Osteoblast (primary cell): ENCODE data around the gene TMTC3. TPM values are rescaled to one million over a fixed set of nuclear protein-coding genes. Genes with fewer than 3 reads are reported as not detected.

Experiments
- DNase-seq: peaks from one replicate; pipeline ENCODE4 v3.0.0; 2011; ENCODE audit warnings: low spot score, mixed read lengths; ENCODE audit not compliant: insufficient read length; ENCODE audit errors: missing footprints
- H2AFZ ChIP-seq: 2 replicates; pipeline ENCODE4 v1.6.0; 2011; ENCODE audit warnings: mild to moderate bottlenecking, low read length
- H3K27ac ChIP-seq: 2 replicates; pipeline ENCODE4 v1.5.1; 2011; ENCODE audit warnings: mild to moderate bottlenecking, low read depth, low read length, moderate library complexity
- H3K27me3 ChIP-seq: 2 replicates; pipeline ENCODE4 v1.6.0; 2012; ENCODE audit warnings: mild to moderate bottlenecking, control low read depth, inconsistent platforms, low read length, moderate library complexity; ENCODE audit not compliant: insufficient read depth
- H3K36me3 ChIP-seq: 2 replicates; pipeline ENCODE4 v1.5.1; 2011; ENCODE audit warnings: mild to moderate bottlenecking, low read length, control low read depth, moderate library complexity; ENCODE audit not compliant: insufficient read depth
- H3K4me1 ChIP-seq: 2 replicates; pipeline ENCODE4 v1.5.1; 2011; ENCODE audit warnings: mild to moderate bottlenecking, low read length, control low read depth, moderate library complexity; ENCODE audit not compliant: insufficient read depth
- H3K4me2 ChIP-seq: 2 replicates; pipeline ENCODE4 v1.6.0; 2011; ENCODE audit warnings: mild to moderate bottlenecking, low read length; ENCODE audit not compliant: insufficient read depth
- H3K4me3 ChIP-seq: fragments of 200-600 bp; sonication (generic); 3 replicates; pipeline ENCODE4 v1.5.1; 2012; ENCODE audit warnings: mild to moderate bottlenecking, low read length, inconsistent platforms; ENCODE audit not compliant: insufficient read depth
- H3K79me2 ChIP-seq: 2 replicates; pipeline ENCODE4 v1.6.0; 2012; ENCODE audit warnings: mild to moderate bottlenecking, low read length, control low read depth, inconsistent platforms; ENCODE audit not compliant: insufficient read depth
- H3K9me3 ChIP-seq: 2 replicates; pipeline ENCODE4 v1.5.1; 2011; ENCODE audit warnings: low read depth, low read length, control low read depth
- H4K20me1 ChIP-seq: 2 replicates; pipeline ENCODE4 v1.6.0; 2012; ENCODE audit warnings: mild to moderate bottlenecking, low read length, control low read depth; ENCODE audit not compliant: insufficient read depth
- CTCF ChIP-seq: IDR thresholded peaks from 2 replicates; pipeline ENCODE4 v1.5.1; 2011; ENCODE audit warnings: mild to moderate bottlenecking, low read depth, low read length, moderate library complexity; ENCODE audit errors: extremely low read depth
- total RNA-seq: library from RNA; depleted of rRNA; stranded (reverse); fragments of >200 nt; gene quantifications from 2 replicates; pipeline ENCODE4 v1.2.3, GENCODE V29; 2012

The TMTC3 gene
- total RNA-seq, 1 donor: 46.3 TPM

GRCh38 chr12:88242571-88242925, 100.4 kb downstream of the TMTC3 start:
- no peaks in the 10 kb centered on the region for H3K9me3 ChIP-seq

GRCh38 chr12:88242939-88243338, 100.8 kb downstream of the TMTC3 start:
- Histone ChIP-seq H4K20me1 (no peaks in the 10 kb centered on the region), H3K4me3 (no peak overlapping the region), H3K79me2 (no peaks in the 10 kb centered on the region), H2AFZ (peak overlapping the region; percentile 3), H3K27me3 (no peaks in the 10 kb centered on the region), H3K4me2 (peak overlapping the region; percentile 56), H3K4me1 (peaks cover 41% of the 10 kb centered on the region), H3K36me3 (no peaks in the 10 kb centered on the region), H3K9me3 (no peaks in the 10 kb centered on the region), H3K27ac (peak overlapping the region; percentile 84)
- DNase-seq: no peak
- TF ChIP-seq CTCF: no peak

More at GRCh38 chr12:88242571-88242925, 100.4 kb downstream of the TMTC3 start:
- Histone ChIP-seq H3K36me3 (no peaks in the 10 kb centered on the region), H3K27ac (peak overlapping the region; percentile 84), H3K27me3 (no peaks in the 10 kb centered on the region), H3K4me1 (peaks cover 44% of the 10 kb centered on the region), H2AFZ (peak overlapping the region; percentile 58), H4K20me1 (no peaks in the 10 kb centered on the region), H3K4me3 (no peak overlapping the region), H3K79me2 (no peaks in the 10 kb centered on the region), H3K4me2 (peak overlapping the region; percentile 56)
- TF ChIP-seq CTCF: no peak
- DNase-seq: no peak

GRCh38 chr12:88243982-88244381, 101.9 kb downstream of the TMTC3 start:
- Histone ChIP-seq H2AFZ (no peak overlapping the region), H3K27ac (no peak overlapping the region), H3K9me3 (no peaks in the 10 kb centered on the region), H3K4me3 (no peak overlapping the region), H4K20me1 (no peaks in the 10 kb centered on the region), H3K27me3 (no peaks in the 10 kb centered on the region), H3K4me2 (no peak overlapping the region), H3K4me1 (peaks cover 38% of the 10 kb centered on the region), H3K79me2 (no peaks in the 10 kb centered on the region), H3K36me3 (no peaks in the 10 kb centered on the region)
- DNase-seq: no peak
- TF ChIP-seq CTCF: no peak

- no peaks in the 10 kb centered on the region for H3K79me2 ChIP-seq
- DNase-seq: no peak
- no peaks in the 10 kb centered on the region for H3K27me3 ChIP-seq
- no peak for TF ChIP-seq CTCF
- no peak overlapping the region for H3K4me2 ChIP-seq
- H3K36me3 ChIP-seq: no peaks in the 10 kb centered on the region
- no peak overlapping the region for H2AFZ ChIP-seq
- no peaks in the 10 kb centered on the region for H4K20me1 ChIP-seq
- H3K4me3 ChIP-seq: no peak overlapping the region
- peaks cover 38% of the 10 kb centered on the region for H3K4me1 ChIP-seq
- no peaks in the 10 kb centered on the region for H3K9me3 ChIP-seq
- no peak overlapping the region for H3K27ac ChIP-seq
These were observed 103.8 kb downstream of the TMTC3 start for GRCh38 chr12:88245905-88246304.
